Loucy (cell line): ENCODE results near the gene COL4A4.

Experiments
- H2AFZ ChIP-seq: fragments of 200-600 bp; sonication (generic); 2 replicates; pipeline ENCODE4 v1.6.0; 2016; ENCODE audit warnings: antibody characterized with exemption, mild to moderate bottlenecking, low read length, moderate library complexity
- H3F3A ChIP-seq: fragments of 200-600 bp; 2 replicates; pipeline ENCODE4 v1.6.0; 2016; ENCODE audit warnings: antibody characterized with exemption, low read depth, mild to moderate bottlenecking
- H3K27me3 ChIP-seq: fragments of 200-600 bp; sonication (generic); 2 replicates; pipeline ENCODE4 v1.6.1; 2014; ENCODE audit warnings: low read length, mild to moderate bottlenecking; ENCODE audit not compliant: insufficient read depth, poor library complexity, severe bottlenecking
- H3K36me3 ChIP-seq: fragments of 200-600 bp; sonication (generic); 2 replicates; pipeline ENCODE4 v1.6.1; 2016; ENCODE audit warnings: low read length; ENCODE audit not compliant: insufficient read depth
- H3K4me1 ChIP-seq: fragments of 200-600 bp; sonication (generic); 2 replicates; pipeline ENCODE4 v1.5.1; 2014; ENCODE audit warnings: low read length, mild to moderate bottlenecking; ENCODE audit not compliant: insufficient read depth, poor library complexity, severe bottlenecking
- H3K4me2 ChIP-seq: fragments of 200-600 bp; sonication (generic); 2 replicates; pipeline ENCODE4 v1.6.0; 2014; ENCODE audit warnings: antibody characterized with exemption, low read length, low read depth, mild to moderate bottlenecking; ENCODE audit not compliant: poor library complexity, severe bottlenecking
- H3K4me3 ChIP-seq: fragments of 200-600 bp; sonication (generic); 2 replicates; pipeline ENCODE4 v1.5.1; 2014; ENCODE audit warnings: low read length, mild to moderate bottlenecking, mixed read lengths; ENCODE audit not compliant: poor library complexity, severe bottlenecking
- H3K79me2 ChIP-seq: fragments of 200-600 bp; sonication (generic); 2 replicates; pipeline ENCODE4 v1.6.1; 2014; ENCODE audit warnings: low read length; ENCODE audit not compliant: insufficient read depth
- H3K9ac ChIP-seq: fragments of 200-600 bp; sonication (generic); 2 replicates; pipeline ENCODE4 v1.6.0; 2014; ENCODE audit warnings: mild to moderate bottlenecking, low read depth, low read length, moderate library complexity; ENCODE audit not compliant: poor library complexity, severe bottlenecking
- H3K9me2 ChIP-seq: fragments of 200-600 bp; sonication (generic); replicated peaks from 2 replicates; pipeline ENCODE4 v1.6.1; 2016; ENCODE audit warnings: low read depth, low read length, mixed read lengths
- H3K9me3 ChIP-seq: fragments of 200-600 bp; sonication (generic); 2 replicates; pipeline ENCODE4 v1.6.1; 2014; ENCODE audit warnings: mild to moderate bottlenecking, antibody characterized with exemption, low read length, low read depth; ENCODE audit not compliant: insufficient read depth
- H4K20me1 ChIP-seq: fragments of 200-600 bp; sonication (generic); 2 replicates; pipeline ENCODE4 v1.6.0; 2014; ENCODE audit warnings: antibody characterized with exemption, low read length, mild to moderate bottlenecking; ENCODE audit not compliant: insufficient read depth, poor library complexity, severe bottlenecking
- CTCF ChIP-seq: fragments of 200-600 bp; sonication (generic); conservative IDR thresholded peaks from 2 replicates; pipeline ENCODE4 v1.5.1; 2014; ENCODE audit warnings: mild to moderate bottlenecking, antibody characterized with exemption, low read length
- EZH2phosphoT487 ChIP-seq: fragments of 200-600 bp; IDR thresholded peaks from 2 replicates; pipeline ENCODE4 v1.6.1; 2018; ENCODE audit warnings: antibody characterized with exemption, mild to moderate bottlenecking, moderate library complexity, borderline replicate concordance

The COL4A4 gene

GRCh38 chr2:227115761-227116160 is 48.2 kb downstream of the COL4A4 start:
- Histone ChIP-seq H4K20me1 (no peaks in the 10 kb centered on the region), H3K4me1 (peaks cover 17% of the 10 kb centered on the region), H3K9me3 (no peaks in the 10 kb centered on the region), H3K9ac (no peak overlapping the region), H3K9me2 (no peaks in the 10 kb centered on the region), H3K4me2 (no peak overlapping the region), H2AFZ (no peak overlapping the region), H3K79me2 (no peaks in the 10 kb centered on the region), H3K4me3 (no peak overlapping the region), H3K27me3 (no peaks in the 10 kb centered on the region), H3F3A (no peaks in the 10 kb centered on the region), H3K36me3 (no peaks in the 10 kb centered on the region)
- TF ChIP-seq EZH2phosphoT487, result no peak
- no peak for TF ChIP-seq CTCF

GRCh38 chr2:227106845-227107759 is 56.9 kb downstream of the COL4A4 start:
- Histone ChIP-seq H3K4me2 (no peak overlapping the region), H4K20me1 (no peaks in the 10 kb centered on the region), H3K36me3 (no peaks in the 10 kb centered on the region), H3K79me2 (no peaks in the 10 kb centered on the region), H3K4me3 (no peak overlapping the region), H3K4me1 (no peaks in the 10 kb centered on the region), H3K27me3 (no peaks in the 10 kb centered on the region), H3K9me2 (no peaks in the 10 kb centered on the region), H3F3A (no peaks in the 10 kb centered on the region), H3K9me3 (no peaks in the 10 kb centered on the region), H3K9ac (no peak overlapping the region), H2AFZ (peak overlapping the region; percentile 46; the same call in 1 of the 2 replicates)
- peak; percentile 90 for TF ChIP-seq CTCF
- no peak for TF ChIP-seq EZH2phosphoT487

GRCh38 chr2:227103583-227103982 is 60.4 kb downstream of the COL4A4 start:
- TF ChIP-seq EZH2phosphoT487, result no peak
- no peak for TF ChIP-seq CTCF
- H4K20me1 ChIP-seq, result no peaks in the 10 kb centered on the region

More at GRCh38 chr2:227103583-227103982, 60.4 kb downstream of the COL4A4 start:
- Histone ChIP-seq H3K4me3 (no peak overlapping the region), H3K4me1 (no peaks in the 10 kb centered on the region), H3F3A (no peaks in the 10 kb centered on the region), H3K9ac (no peak overlapping the region), H3K9me3 (no peaks in the 10 kb centered on the region), H2AFZ (no peak overlapping the region), H3K79me2 (no peaks in the 10 kb centered on the region), H3K4me2 (no peak overlapping the region), H3K27me3 (no peaks in the 10 kb centered on the region), H3K36me3 (no peaks in the 10 kb centered on the region), H3K9me2 (no peaks in the 10 kb centered on the region)
